T1000 (cell line): ENCODE measurements around the gene TMEM63A.

Source experiments
- DNase-seq: peaks from one replicate; lab custom pipeline; 2025; ENCODE audit warnings: mixed read lengths; lab: John Stamatoyannopoulos, UW

The TMEM63A gene

GRCh38 chr1:225866061-225866837, 15.9 kb downstream of the TMEM63A start:
- DNase-seq: no peak

DNA sequence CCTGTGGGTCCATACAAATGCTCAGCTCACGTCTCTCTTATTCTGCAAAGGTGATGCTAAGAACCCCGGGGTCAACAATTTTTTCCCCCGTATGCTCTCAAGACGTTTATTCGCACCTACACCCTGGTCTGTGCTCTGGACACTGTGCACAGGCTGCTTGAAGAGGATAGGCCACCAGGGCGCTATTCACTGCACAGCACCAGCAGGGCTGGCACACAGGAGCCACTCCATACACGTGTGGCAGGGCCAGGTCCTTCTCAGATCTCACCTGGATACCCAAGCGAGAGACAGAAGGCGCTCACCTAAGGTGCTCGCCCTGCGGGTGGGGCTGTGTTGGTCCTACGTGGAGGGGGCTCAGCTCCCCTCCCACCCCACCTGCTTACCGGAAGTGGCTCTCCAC, 16.7 kb downstream of the TMEM63A start:
- DNase-seq: no peak

- no peak for DNase-seq
Measured at GRCh38 chr1:225863167-225863566, 19.0 kb downstream of the TMEM63A start.

DNA sequence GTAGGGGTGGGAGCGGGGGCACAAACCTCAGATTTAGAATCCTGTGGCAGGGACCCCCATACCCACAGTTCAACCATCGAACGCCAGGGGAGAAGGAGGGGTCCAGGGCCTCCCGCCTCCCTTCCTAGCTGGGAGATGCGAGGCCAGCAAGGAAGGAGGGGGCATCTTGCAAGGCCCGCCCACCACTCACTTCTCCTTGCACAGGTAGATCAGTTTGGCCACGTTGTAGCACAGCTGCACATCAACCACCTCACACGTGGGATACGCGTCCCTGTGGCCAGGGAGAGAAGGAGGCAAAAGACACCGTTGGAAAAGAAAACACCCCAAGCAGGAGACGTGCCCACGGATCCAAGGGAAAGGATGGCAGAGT, 19.6 kb downstream of the TMEM63A start:
- no peak for DNase-seq

- no peak for DNase-seq
Measured at GRCh38 chr1:225861834-225862580, 20.2 kb downstream of the TMEM63A start.

DNA sequence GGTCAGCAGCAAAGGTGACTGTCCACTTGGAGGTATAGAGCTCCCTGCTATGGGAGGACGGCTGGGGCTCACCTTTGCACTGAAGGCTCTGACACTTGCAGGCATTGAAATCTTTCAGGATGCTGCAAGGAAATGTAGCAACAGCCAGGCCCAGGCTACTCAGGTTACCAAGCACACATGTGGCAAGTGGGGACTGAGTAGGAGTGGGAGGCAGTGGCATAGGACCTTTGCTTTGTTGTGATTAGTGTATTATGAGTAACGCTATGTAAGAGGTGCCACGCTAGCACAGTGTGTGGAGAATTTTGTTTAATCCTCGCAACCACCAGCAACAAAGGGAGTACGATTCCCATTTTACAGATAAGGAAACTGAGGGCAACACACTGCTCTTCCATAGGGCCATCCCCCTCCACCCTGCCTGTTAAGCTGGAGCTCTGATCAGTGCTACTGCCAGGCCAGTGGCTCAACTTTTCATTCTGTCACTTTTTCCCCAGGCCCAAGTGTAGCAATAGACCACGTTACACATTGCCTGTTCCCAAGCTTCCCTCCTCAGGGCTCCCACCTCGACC, 21.2 kb downstream of the TMEM63A start:
- no peak for DNase-seq

DNA sequence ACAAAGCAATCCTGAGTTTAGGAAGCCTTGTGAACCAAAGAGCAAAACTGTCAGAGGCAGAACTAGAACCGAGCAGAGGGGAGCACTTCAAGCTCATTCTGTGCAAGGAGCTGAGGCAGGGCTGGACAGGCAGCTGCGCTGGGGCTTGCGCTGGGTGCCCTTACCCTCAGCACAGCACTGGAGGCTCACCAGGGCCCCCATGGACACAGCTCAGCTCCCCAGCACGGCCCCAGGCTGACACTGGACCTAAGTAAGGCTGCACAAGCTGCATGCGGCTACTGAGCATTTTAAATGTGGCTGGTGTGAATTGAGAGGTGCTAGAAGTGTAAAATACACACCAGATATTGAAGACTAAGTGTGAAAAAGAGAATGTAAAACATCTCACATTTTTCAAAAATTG, 22.1 kb downstream of the TMEM63A start:
- DNase-seq: no peak

- no peak for DNase-seq
Measured at GRCh38 chr1:225859151-225859550, 23.0 kb downstream of the TMEM63A start.

GRCh38 chr1:225857256-225857655, 24.9 kb downstream of the TMEM63A start:
- DNase-seq: no peak

DNA sequence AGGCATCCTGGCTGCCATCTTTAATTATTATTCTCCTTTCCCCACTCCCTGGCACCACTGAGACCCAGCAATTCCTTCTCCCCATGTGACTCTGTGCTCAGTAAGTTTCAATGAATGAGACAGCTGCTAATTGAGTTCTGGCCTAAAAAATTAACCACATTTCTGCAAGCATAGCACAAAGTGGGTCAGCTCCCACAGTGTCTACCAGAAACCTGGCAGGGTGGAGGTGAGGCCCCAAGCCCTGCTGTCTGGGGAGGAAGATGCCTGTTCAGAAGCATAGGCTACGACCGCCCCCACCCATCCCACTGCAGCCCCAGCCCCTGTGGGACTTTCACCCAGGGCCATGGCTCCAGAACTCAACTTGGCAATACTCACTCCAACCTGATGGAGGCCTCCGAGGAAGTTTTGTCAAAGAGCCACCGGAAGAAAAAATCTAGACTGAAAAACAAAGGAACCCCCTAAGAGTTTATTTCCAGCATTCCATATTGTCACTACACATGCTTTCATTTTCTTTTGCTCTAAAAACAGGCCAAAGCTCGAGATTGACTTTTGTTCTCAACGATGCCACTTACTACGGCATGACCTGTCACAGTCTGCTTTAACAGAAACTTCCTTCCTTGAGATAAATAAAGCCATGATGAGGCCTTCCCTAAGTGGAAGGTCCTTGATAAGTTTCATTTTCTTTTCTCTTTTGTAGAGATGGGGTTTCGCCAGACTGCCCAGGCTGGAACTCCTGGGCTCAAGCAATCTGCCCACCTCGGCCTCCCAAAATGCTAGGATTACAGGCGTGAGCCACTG, 26.5 kb downstream of the TMEM63A start:
- no peak for DNase-seq

GRCh38 chr1:225853441-225853840, 28.7 kb downstream of the TMEM63A start:
- no peak for DNase-seq

DNA sequence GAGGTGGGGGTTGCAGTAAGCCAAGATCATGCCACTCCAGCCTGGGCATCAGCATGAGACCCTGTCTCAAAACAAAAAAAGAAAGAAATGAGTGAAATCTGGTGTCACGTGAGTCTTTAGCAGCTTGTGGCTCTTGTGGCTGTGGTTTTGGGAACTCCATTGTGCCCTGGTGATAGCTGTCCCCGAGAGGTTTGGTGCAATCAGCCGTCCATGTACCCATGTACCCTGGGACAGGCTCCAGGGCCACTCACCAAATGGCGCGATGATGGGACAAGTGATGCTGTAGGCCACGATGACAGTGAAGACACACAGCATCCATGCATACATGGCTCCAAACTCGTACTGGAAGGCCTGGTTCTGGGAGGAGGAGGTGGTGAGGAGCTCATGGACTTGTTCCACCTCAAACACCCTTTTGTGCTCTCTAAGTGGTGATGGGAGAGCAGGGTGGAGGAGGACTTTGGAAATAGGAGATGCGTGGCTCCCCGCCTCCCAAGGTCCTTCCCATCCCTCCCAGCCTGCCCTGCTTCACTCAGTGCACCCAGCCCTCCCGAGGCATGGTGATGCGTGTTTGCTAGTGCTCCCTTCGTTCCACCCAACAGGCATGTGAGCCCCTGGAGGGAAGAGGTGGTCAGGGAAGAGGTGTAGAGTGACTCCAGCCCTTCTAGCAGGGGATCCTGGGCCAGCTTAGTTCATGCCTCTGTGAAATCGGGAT, 29.6 kb downstream of the TMEM63A start:
- DNase-seq: no peak

DNA sequence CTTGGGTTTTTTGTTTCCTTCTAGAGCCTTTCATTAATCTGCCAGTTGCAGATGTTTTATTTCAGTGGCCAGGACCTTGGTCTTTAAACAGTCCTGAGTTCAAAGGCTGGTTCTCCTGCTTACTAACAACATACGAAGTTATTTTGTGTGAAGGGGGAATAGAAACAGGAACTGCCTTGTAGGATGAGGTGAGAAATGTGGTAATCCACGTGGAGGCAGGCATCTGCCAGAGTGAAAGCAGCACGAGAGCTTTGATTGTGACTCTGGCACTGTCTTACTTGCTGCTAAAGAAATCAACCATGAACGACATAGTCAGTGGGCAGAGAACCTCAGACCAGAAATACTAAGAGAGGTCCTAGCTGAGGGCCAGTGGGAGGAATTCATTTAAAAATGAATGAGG, 30.4 kb downstream of the TMEM63A start:
- DNase-seq: no peak

DNA sequence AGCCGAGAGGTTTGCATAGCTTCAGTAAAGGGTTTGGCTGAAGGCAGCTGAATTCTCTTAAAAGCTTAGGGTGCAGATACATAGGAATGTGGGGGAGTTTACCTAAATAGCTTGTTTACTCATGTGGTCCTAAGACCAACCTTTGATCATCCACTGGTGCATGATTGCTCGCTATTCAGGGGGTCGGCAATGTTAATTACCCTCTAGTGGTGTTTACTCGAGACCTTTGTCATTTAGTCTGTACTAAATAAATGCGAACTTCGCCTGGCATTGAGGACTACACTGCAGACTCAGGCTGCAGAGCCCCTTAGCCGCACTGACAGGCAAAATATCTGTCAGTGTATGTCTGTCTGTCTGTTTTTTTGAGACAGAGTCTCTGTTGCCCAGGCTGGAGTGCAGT, 31.8 kb downstream of the TMEM63A start:
- DNase-seq: no peak

- DNase-seq: no peak
Measured at GRCh38 chr1:225849925-225850324, 32.3 kb downstream of the TMEM63A start.

DNA sequence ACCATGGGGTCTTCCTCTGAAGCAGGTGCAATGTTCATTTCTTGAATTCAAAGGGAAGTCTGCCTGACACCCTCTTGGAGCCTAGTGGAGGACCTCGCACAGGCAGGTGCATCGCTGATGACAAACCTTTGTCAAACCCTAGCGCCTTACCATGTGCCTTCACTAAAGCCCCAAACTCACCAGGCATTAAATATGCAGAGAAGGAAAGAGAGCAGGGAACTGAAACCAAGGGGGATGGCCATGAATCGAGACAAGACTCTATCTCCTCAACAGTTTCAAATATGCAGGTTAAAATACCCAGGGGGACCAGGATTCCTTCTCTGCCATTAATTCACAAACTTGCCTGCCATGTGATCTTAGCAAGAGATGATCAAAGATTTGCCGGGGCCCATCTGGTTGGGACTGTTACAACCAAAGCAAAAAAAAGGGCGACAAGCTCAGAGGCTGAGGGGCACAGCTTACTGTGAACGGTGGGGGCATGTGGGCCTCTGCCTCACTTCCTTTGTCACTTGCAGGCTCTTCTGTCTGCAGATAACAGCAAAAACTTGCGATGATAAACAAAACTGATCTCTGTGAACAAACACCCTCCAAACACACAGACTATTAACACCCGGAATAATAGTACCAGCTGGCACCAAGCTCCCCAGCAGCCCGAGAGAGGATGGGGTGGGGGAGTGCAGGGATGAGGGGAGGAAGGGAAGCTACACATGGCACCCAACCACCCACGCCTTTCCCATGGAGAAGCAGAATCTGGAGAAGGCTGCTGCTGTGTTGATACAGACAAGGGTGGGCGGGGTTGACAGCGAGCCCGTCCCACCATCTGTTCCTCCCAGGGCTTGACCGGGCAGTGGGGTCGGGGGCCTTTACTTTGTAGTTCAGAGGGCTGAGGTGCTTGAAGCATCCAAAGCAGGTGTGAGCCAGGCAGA, 33.9 kb downstream of the TMEM63A start:
- DNase-seq: no peak

DNA sequence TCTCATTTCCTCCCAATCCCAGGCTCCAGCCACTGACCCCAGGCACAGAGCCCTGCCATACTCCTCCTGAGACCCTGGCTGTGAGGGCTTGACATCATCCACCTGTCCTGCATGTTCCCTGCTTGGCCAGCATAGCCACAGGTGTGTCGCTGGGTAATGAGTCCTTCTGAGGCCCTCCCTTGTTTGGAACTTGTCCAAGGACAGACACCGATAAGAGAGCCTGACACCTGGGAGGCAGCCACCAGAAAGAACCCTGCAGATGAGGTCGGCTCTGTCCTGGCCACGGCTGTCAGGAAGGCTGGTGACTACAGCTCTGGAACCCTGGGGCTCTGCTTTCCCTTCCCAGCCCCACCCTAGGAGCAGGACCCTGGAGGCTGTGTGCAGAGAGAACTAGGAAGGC, 34.6 kb downstream of the TMEM63A start:
- DNase-seq: no peak

GRCh38 chr1:225846331-225847310, 35.6 kb downstream of the TMEM63A start:
- no peak for DNase-seq

GRCh38 chr1:225845571-225846259, 36.5 kb downstream of the TMEM63A start:
- peak; percentile 54 for DNase-seq
